ENCODE results near the gene MKX.

GRCh38 chr10:27661514-27662286 lies 83.9 kb downstream of the MKX start:
- TF ChIP-seq CTCF (conservative IDR thresholded peaks at IDR 0.05; ENCODE audit: low read length) = no peak
- no peak for TF ChIP-seq EZH2phosphoT487 (IDR thresholded peaks at IDR 0.05; ENCODE audit: borderline replicate concordance)
